Ishikawa (cell line): ENCODE data around the gene TOR4A.

Experiments
- CEBPB ChIP-seq: IDR thresholded peaks from 2 replicates; pipeline ENCODE4 v1.6.1; 2012
- EP300 ChIP-seq: IDR thresholded peaks from 2 replicates; pipeline ENCODE4 v1.6.1; 2012; ENCODE audit warnings: borderline replicate concordance
- FOXM1 ChIP-seq: IDR thresholded peaks from 2 replicates; pipeline ENCODE4 v1.6.1; 2012; ENCODE audit warnings: low read depth, borderline replicate concordance
- MAX ChIP-seq: IDR thresholded peaks from 2 replicates; pipeline ENCODE4 v1.6.1; 2012
- RAD21 ChIP-seq: IDR thresholded peaks from 2 replicates; pipeline ENCODE4 v1.6.1; 2012; ENCODE audit warnings: low read depth
- TCF12 ChIP-seq: IDR thresholded peaks from 2 replicates; pipeline ENCODE4 v1.6.1; 2012; ENCODE audit warnings: low read depth

GRCh38 chr9:137272241-137273094 is 5.1 kb upstream of the TOR4A start:
- TF ChIP-seq RAD21 (no peak), MAX (no peak), EP300 (no peak), CEBPB (no peak), FOXM1 (no peak), TCF12 (no peak)
